Measurements from ENCODE around the gene NAALADL1.

DNA sequence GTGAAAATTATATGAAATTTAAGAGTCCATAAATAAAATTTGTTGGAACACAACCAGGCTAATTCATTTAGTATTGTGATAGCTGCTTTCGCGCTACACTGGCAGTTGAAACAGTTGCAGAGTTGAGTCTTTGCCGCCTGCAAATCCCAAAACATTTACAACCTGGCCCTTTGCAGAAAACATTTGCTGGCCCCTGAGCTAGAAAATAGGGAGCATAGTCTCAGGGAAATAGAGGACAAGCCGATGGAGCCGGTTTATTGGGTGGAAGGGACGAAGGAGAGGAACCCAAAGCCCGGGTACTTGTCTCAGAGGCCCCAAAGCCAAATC is 17.9 kb downstream of the NAALADL1 start:
- TF ChIP-seq, protein P1, sequence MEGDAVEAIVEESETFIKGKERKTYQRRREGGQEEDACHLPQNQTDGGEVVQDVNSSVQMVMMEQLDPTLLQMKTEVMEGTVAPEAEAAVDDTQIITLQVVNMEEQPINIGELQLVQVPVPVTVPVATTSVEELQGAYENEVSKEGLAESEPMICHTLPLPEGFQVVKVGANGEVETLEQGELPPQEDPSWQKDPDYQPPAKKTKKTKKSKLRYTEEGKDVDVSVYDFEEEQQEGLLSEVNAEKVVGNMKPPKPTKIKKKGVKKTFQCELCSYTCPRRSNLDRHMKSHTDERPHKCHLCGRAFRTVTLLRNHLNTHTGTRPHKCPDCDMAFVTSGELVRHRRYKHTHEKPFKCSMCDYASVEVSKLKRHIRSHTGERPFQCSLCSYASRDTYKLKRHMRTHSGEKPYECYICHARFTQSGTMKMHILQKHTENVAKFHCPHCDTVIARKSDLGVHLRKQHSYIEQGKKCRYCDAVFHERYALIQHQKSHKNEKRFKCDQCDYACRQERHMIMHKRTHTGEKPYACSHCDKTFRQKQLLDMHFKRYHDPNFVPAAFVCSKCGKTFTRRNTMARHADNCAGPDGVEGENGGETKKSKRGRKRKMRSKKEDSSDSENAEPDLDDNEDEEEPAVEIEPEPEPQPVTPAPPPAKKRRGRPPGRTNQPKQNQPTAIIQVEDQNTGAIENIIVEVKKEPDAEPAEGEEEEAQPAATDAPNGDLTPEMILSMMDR (conservative IDR thresholded peaks at IDR 0.05; ENCODE audit: low read length) = no peak
- no peak for TF ChIP-seq EZH2phosphoT487 (IDR thresholded peaks at IDR 0.05; ENCODE audit: borderline replicate concordance, low read depth, low read length)
